Adrenal gland (tissue), 5 donors: ENCODE results near the gene RFPL1.

Source experiments
- POLR2A ChIP-seq, 2 donors: fragments of 450-650 bp; IDR thresholded peaks; one replicate each; pipeline ENCODE4 v1.6.1; 2017; ENCODE audit warnings: antibody characterized with exemption in 2 of 2, mild to moderate bottlenecking in 2 of 2, moderate library complexity in 1 of 2
- TF ChIP-seq, protein P1 (sequence below), 6 experiments: fragments of 450-650 bp in 4 of 6; fragments of 200-600 bp in 2 of 6; sonication (generic) in 1 of 6; IDR thresholded peaks; 1 replicate in 5 of 6; 2 replicates in 1 of 6; pipeline versions ENCODE4 v1.5.1 to v1.8.0; 2016 to 2021; ENCODE audit warnings: antibody characterized with exemption in 6 of 6, mild to moderate bottlenecking in 2 of 6, moderate library complexity in 1 of 6
- donor health status: DM: no; HTN: no; CAD: no.

DNA sequence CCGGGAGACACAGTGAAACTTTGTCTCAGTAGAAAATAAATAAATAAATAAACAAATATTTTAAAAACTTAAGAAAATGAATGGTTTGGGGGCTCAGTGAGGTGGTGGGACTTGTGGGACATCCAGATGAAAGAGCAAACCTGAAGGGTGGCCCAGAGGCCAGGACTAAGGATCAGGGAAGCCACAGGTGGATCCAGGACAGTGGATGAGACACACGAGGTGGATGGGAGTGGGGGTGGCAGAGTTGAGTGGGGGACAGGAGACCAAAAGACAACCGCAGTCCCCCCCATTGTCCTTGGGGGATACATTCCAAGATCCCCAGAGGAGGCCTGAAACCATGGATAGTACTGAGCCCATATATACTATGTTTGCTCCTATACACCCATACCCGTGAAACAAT is 7.1 kb downstream of the RFPL1 start:
- TF ChIP-seq, protein P1, sequence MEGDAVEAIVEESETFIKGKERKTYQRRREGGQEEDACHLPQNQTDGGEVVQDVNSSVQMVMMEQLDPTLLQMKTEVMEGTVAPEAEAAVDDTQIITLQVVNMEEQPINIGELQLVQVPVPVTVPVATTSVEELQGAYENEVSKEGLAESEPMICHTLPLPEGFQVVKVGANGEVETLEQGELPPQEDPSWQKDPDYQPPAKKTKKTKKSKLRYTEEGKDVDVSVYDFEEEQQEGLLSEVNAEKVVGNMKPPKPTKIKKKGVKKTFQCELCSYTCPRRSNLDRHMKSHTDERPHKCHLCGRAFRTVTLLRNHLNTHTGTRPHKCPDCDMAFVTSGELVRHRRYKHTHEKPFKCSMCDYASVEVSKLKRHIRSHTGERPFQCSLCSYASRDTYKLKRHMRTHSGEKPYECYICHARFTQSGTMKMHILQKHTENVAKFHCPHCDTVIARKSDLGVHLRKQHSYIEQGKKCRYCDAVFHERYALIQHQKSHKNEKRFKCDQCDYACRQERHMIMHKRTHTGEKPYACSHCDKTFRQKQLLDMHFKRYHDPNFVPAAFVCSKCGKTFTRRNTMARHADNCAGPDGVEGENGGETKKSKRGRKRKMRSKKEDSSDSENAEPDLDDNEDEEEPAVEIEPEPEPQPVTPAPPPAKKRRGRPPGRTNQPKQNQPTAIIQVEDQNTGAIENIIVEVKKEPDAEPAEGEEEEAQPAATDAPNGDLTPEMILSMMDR (IDR thresholded peaks at IDR 0.05): no peak
- no peak for TF ChIP-seq POLR2A (IDR thresholded peaks at IDR 0.05)
